ENCODE data around the gene CRB2.

DNA sequence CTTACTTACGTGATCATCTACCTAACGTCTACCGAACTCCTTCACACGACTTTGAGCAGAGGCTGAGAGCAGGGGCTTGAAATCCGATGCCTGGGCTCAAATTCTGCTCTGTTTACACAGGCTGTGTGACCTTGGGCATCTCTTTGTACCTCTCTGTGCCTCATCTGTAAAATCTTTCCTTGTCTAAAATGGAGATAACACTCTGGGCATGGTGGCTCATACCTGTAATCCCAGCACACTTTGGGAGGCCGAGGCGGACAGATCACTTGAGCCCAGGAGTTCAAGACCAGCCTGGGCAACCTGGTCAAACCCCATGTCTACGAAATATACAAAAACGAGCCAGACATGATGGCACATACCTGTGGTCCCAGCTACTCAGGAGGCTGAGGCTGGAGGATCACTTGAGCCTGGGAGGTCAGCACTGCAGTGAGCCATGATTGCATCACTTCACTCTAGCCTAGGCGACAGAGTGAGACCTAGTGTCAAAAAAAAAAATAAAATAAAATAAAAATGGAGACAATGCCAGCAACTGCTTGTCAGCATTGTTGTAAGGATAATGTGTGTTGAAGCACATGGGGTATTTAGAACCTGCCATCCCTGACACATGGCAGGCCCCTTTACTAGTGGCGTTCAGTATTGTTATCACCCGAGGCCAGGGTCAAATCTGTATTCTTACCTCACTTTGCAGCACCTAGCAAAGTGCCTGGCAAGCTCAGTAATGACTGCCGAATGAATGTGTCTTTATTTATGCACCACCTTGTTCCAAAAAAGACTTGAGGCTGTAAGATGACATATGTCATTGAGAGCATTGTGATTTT, 32.6 kb upstream of the CRB2 start:
- TF ChIP-seq CREB1 (IDR thresholded peaks at IDR 0.05; ENCODE audit: low read depth) (no peak), REST (IDR thresholded peaks at IDR 0.05; ENCODE audit: low read depth) (no peak), MAX (IDR thresholded peaks at IDR 0.05) (no peak), TEAD4 (IDR thresholded peaks at IDR 0.05) (no peak), NFIC (IDR thresholded peaks at IDR 0.05) (no peak), RAD21 (IDR thresholded peaks at IDR 0.05; ENCODE audit: low read depth) (no peak), CEBPB (IDR thresholded peaks at IDR 0.05) (no peak), EP300 (IDR thresholded peaks at IDR 0.05; ENCODE audit: borderline replicate concordance) (no peak), ZBTB7A (IDR thresholded peaks at IDR 0.05; ENCODE audit: low read depth) (no peak)
